ENCODE measurements around the gene RPS2. TPM values are rescaled to one million over a fixed set of nuclear protein-coding genes. Genes with fewer than 3 reads are reported as not detected.
A peak's percentile ranks its signal among the peaks of the same experiment; 100 is the strongest.

RPS2 gene
- total RNA-seq, 6 experiments from 2014 or later = 2,281 to 2,831 (median 2,477) TPM

GRCh38 chr16:1944612-1945199 is 19.9 kb downstream of the RPS2 start:
- H3K27ac Mint-ChIP-seq = 0 out of 2 replicates have a peak overlapping the region, but pooled peaks have one; percentile 7
- H3K27me3 Mint-ChIP-seq (ENCODE audit: insufficient read depth) = peaks cover 6% of the 10 kb centered on the region
- no peak for DNase-seq
- no peak for TF ChIP-seq CTCF (IDR thresholded peaks at IDR 0.05)
- no peaks in the 10 kb centered on the region for H3K9me3 Mint-ChIP-seq
- H3K36me3 Mint-ChIP-seq (ENCODE audit: low read depth) = no peaks in the 10 kb centered on the region
- H3K4me3 Mint-ChIP-seq = no peak overlapping the region
- H3K4me1 Mint-ChIP-seq (ENCODE audit: low read depth) = peaks cover 9% of the 10 kb centered on the region

GRCh38 chr16:1942810-1943726 is 21.6 kb downstream of the RPS2 start, which contains the start of gene MSRB1:
TSS of gene MSRB1 (minus strand) at chr16:1943199. CDS start at chr16:1943156, 43 bp downstream.
- H3K27me3 Mint-ChIP-seq (ENCODE audit: insufficient read depth) = peaks cover 4% of the 10 kb centered on the region

GRCh38 chr16:1942047-1942809 is 22.4 kb downstream of the RPS2 start:
- no peak for TF ChIP-seq CTCF (IDR thresholded peaks at IDR 0.05)
- Mint-ChIP-seq H3K27me3 (ENCODE audit: insufficient read depth) (peaks cover 4% of the 10 kb centered on the region), H3K4me3 (peak overlapping the region; percentile 91), H3K27ac (no peak overlapping the region; the same call in 1 of the 2 replicates), H3K9me3 (no peaks in the 10 kb centered on the region), H3K36me3 (ENCODE audit: low read depth) (no peaks in the 10 kb centered on the region; the same call in 1 of the 2 replicates), H3K4me1 (ENCODE audit: low read depth) (peaks cover 9% of the 10 kb centered on the region)
- DNase-seq = no peak

More at GRCh38 chr16:1942810-1943726, 21.6 kb downstream of the RPS2 start, which contains the start of gene MSRB1:
- TF ChIP-seq CTCF (IDR thresholded peaks at IDR 0.05) = no peak
- H3K9me3 Mint-ChIP-seq = no peaks in the 10 kb centered on the region
- peak within 1 kb of the TSS; percentile 64 for H3K27ac Mint-ChIP-seq
- H3K36me3 Mint-ChIP-seq (ENCODE audit: low read depth) = no peaks in the 10 kb centered on the region; the same call in 1 of the 2 replicates
- H3K4me1 Mint-ChIP-seq (ENCODE audit: low read depth) = peaks cover 9% of the 10 kb centered on the region
- peak; percentile 95 for DNase-seq
- peak within 1 kb of the TSS; percentile 91 for H3K4me3 Mint-ChIP-seq

GRCh38 chr16:1941162-1942046 is 23.2 kb downstream of the RPS2 start:
- no peaks in the 10 kb centered on the region for H3K9me3 Mint-ChIP-seq
- H3K27me3 Mint-ChIP-seq (ENCODE audit: insufficient read depth) = peaks cover 2% of the 10 kb centered on the region
- H3K27ac Mint-ChIP-seq = no peak overlapping the region
- TF ChIP-seq CTCF (IDR thresholded peaks at IDR 0.05) = peak; percentile 44; the same call in 1 of the 2 replicates
- DNase-seq = no peak
- H3K4me3 Mint-ChIP-seq = peak overlapping the region; percentile 91
- peaks cover 9% of the 10 kb centered on the region for H3K4me1 Mint-ChIP-seq (ENCODE audit: low read depth)
- H3K36me3 Mint-ChIP-seq (ENCODE audit: low read depth) = no peaks in the 10 kb centered on the region; the same call in 1 of the 2 replicates
